GM12874 (cell line): ENCODE data around the gene EGR1.

Source experiments
- CTCF ChIP-seq: IDR thresholded peaks from 2 replicates; pipeline ENCODE4 v1.5.1; 2011; ENCODE audit warnings: low read depth, mild to moderate bottlenecking, control low read depth, low read length, moderate library complexity; ENCODE audit not compliant: insufficient read depth

EGR1 gene

GRCh38 chr5:138495351-138495750 is 30.1 kb downstream of the EGR1 start:
- TF ChIP-seq CTCF, result no peak

- TF ChIP-seq CTCF, result no peak
Observed at GRCh38 chr5:138498376-138498775, 33.1 kb downstream of the EGR1 start.

- no peak for TF ChIP-seq CTCF
Observed at GRCh38 chr5:138502121-138502520, 36.8 kb downstream of the EGR1 start.

- no peak for TF ChIP-seq CTCF
Observed at GRCh38 chr5:138502521-138502920, 37.2 kb downstream of the EGR1 start.

- TF ChIP-seq CTCF, result peak; percentile 68
Observed at GRCh38 chr5:138503487-138504270, 38.4 kb downstream of the EGR1 start.

- TF ChIP-seq CTCF, result no peak
Observed at GRCh38 chr5:138504799-138505198, 39.5 kb downstream of the EGR1 start.

GRCh38 chr5:138506370-138507306 is 41.4 kb downstream of the EGR1 start:
- no peak for TF ChIP-seq CTCF
